H1 (cell line): ENCODE results near the gene FNDC7. TPM values are rescaled to one million over a fixed set of nuclear protein-coding genes. Genes with fewer than 3 reads are reported as not detected.

Experiments
- CTCF ChIA-PET: fragments of 300-600 bp; sonication (Branson Sonifier 250); formaldehyde crosslinking; loops from one replicate; lab custom pipeline; 2021; ENCODE audit not compliant: partially characterized antibody; lab: Charles Lee
- POLR2A ChIA-PET: fragments of 300-600 bp; sonication (Branson Sonifier 250); formaldehyde crosslinking; loops from one replicate; lab custom pipeline; 2021; ENCODE audit warnings: inconsistent platforms; ENCODE audit not compliant: partially characterized antibody; lab: Charles Lee
- DNase-seq, 2 experiments: peaks; one replicate each; pipeline versions ENCODE4 v3.0.0 to v3.0.0-alpha.2; 2010 to 2022; ENCODE audit warnings: low spot score in 2 of 2, low read depth in 1 of 2, mixed read lengths in 1 of 2
- FAIRE-seq: peaks from 2 replicates; lab custom pipeline; 2011; peaks lifted over from hg19 to GRCh38; lab: Jason Lieb, UNC
- H2AFZ ChIP-seq: 2 replicates; pipeline ENCODE4 v1.8.1; 2012; ENCODE audit warnings: low read length, inconsistent platforms
- H2AK5ac ChIP-seq: 2 replicates; pipeline ENCODE4 v1.6.1; 2013; ENCODE audit warnings: low read depth, low read length
- H2BK120ac ChIP-seq: replicated peaks from 2 replicates; pipeline ENCODE3; 2013; ENCODE audit warnings: low read depth, low read length, inconsistent platforms
- H2BK12ac ChIP-seq: 2 replicates; pipeline ENCODE4 v1.6.1; 2013; ENCODE audit warnings: low read depth, low read length
- H2BK15ac ChIP-seq: 2 replicates; pipeline ENCODE4 v1.6.1; 2013; ENCODE audit warnings: low read length
- H2BK20ac ChIP-seq: 2 replicates; pipeline ENCODE4 v1.6.1; 2013; ENCODE audit warnings: low read length
- H2BK5ac ChIP-seq: 2 replicates; pipeline ENCODE4 v1.6.1; 2013; ENCODE audit warnings: low read depth, low read length
- H3K14ac ChIP-seq: 2 replicates; pipeline ENCODE4 v1.6.1; 2013; ENCODE audit warnings: inconsistent platforms; ENCODE audit not compliant: insufficient read length
- H3K18ac ChIP-seq: 2 replicates; pipeline ENCODE4 v1.6.1; 2013; ENCODE audit warnings: low read length; ENCODE audit errors: extremely low read depth
- H3K23ac ChIP-seq: 2 replicates; pipeline ENCODE4 v1.6.1; 2013; ENCODE audit warnings: inconsistent platforms; ENCODE audit not compliant: insufficient read length
- H3K23me2 ChIP-seq: 2 replicates; pipeline ENCODE4 v1.6.1; 2013; ENCODE audit warnings: low read depth, low read length
- H3K27ac ChIP-seq: 2 replicates; pipeline ENCODE4 v1.6.1; 2011; ENCODE audit warnings: low read depth, low read length, inconsistent platforms
- H3K27me3 ChIP-seq, 4 experiments: replicated peaks in 1 of 4; 1 replicate in 1 of 4; 2 replicates in 3 of 4; pipeline versions ENCODE4 v1.6.1 to v1.8.1; 2011 to 2013; ENCODE audit warnings: low read length in 3 of 4, mild to moderate bottlenecking in 3 of 4, inconsistent platforms in 2 of 4, mixed read lengths in 2 of 4, moderate library complexity in 1 of 4; ENCODE audit not compliant: control insufficient read depth in 3 of 4, insufficient read depth in 3 of 4; ENCODE audit errors: extremely low read depth in 1 of 4
- H3K36me3 ChIP-seq, 4 experiments: 2 replicates each; pipeline versions ENCODE4 v1.6.1 to v1.8.1; 2011 to 2013; ENCODE audit warnings: mild to moderate bottlenecking in 4 of 4, low read length in 3 of 4, moderate library complexity in 2 of 4, control low read depth in 1 of 4, inconsistent platforms in 1 of 4; ENCODE audit not compliant: insufficient read depth in 4 of 4, control insufficient read depth in 2 of 4
- H3K4ac ChIP-seq: replicated peaks from 2 replicates; pipeline ENCODE3; 2013; ENCODE audit warnings: low read length, low read depth, mixed read lengths, inconsistent platforms; ENCODE audit not compliant: insufficient read length
- H3K4me1 ChIP-seq, 4 experiments: replicated peaks in 1 of 4; 1 replicate in 1 of 4; 2 replicates in 3 of 4; pipeline versions ENCODE4 v1.6.1 to v1.8.1; 2011 to 2013; ENCODE audit warnings: low read length in 3 of 4, inconsistent platforms in 2 of 4, mixed read lengths in 1 of 4; ENCODE audit not compliant: insufficient read depth in 4 of 4, control insufficient read depth in 3 of 4
- H3K4me2 ChIP-seq, 2 experiments: 2 replicates each; pipeline versions ENCODE4 v1.6.1 to v1.8.1; 2011 to 2013; ENCODE audit warnings: low read depth in 2 of 2, low read length in 2 of 2, control low read depth in 1 of 2, inconsistent platforms in 1 of 2, mild to moderate bottlenecking in 1 of 2; ENCODE audit not compliant: insufficient read depth in 1 of 2
- H3K4me3 ChIP-seq, 4 experiments: fragments of 200-600, 300-600 bp in 1 of 4; sonication (generic), shearing (Covaris generic), sonication (Bioruptor Twin) in 1 of 4; 2 replicates each; pipeline versions ENCODE4 v1.5.1 to v1.8.1; 2011 to 2016; ENCODE audit warnings: low read length in 4 of 4, low read depth in 3 of 4, control low read depth in 2 of 4, inconsistent platforms in 2 of 4, mild to moderate bottlenecking in 2 of 4, mixed read lengths in 1 of 4, moderate library complexity in 1 of 4; ENCODE audit not compliant: insufficient read depth in 2 of 4; ENCODE audit errors: extremely low read depth in 1 of 4
- H3K56ac ChIP-seq: replicated peaks from 2 replicates; pipeline ENCODE3; 2013; ENCODE audit warnings: low read depth, mild to moderate bottlenecking, mixed read lengths, low read length, inconsistent platforms; ENCODE audit not compliant: insufficient read length
- H3K79me1 ChIP-seq: 2 replicates; pipeline ENCODE4 v1.6.1; 2013; ENCODE audit warnings: low read depth, low read length, control low read depth
- H3K79me2 ChIP-seq, 2 experiments: 2 replicates each; pipeline versions ENCODE4 v1.6.1 to v1.8.1; 2012 to 2013; ENCODE audit warnings: low read length in 2 of 2, mild to moderate bottlenecking in 2 of 2, inconsistent platforms in 1 of 2; ENCODE audit not compliant: insufficient read depth in 2 of 2, control insufficient read depth in 1 of 2
- H3K9ac ChIP-seq, 4 experiments: replicated peaks in 1 of 4; 1 replicate in 1 of 4; 2 replicates in 3 of 4; pipeline versions ENCODE4 v1.6.1 to v1.8.1; 2011 to 2013; ENCODE audit warnings: low read depth in 3 of 4, low read length in 3 of 4, control low read depth in 2 of 4, mild to moderate bottlenecking in 2 of 4, moderate library complexity in 2 of 4, inconsistent platforms in 1 of 4; ENCODE audit errors: extremely low read depth in 1 of 4
- H3K9me3 ChIP-seq, 2 experiments: 2 replicates each; pipeline versions ENCODE4 v1.6.1 to v1.8.1; 2012 to 2013; ENCODE audit warnings: mild to moderate bottlenecking in 2 of 2, moderate library complexity in 2 of 2, control low read depth in 1 of 2, inconsistent platforms in 1 of 2, low read depth in 1 of 2, low read length in 1 of 2, mixed read lengths in 1 of 2; ENCODE audit not compliant: insufficient read depth in 2 of 2
- H4K20me1 ChIP-seq, 2 experiments: replicated peaks in 1 of 2; 2 replicates each; pipeline versions ENCODE3 to v1.8.1; 2011 to 2013; ENCODE audit warnings: inconsistent platforms in 2 of 2, low read length in 2 of 2, mild to moderate bottlenecking in 1 of 2; ENCODE audit not compliant: insufficient read depth in 2 of 2, control insufficient read depth in 1 of 2
- H4K5ac ChIP-seq: 2 replicates; pipeline ENCODE4 v1.6.1; 2013; ENCODE audit warnings: low read length, low read depth, mixed read lengths, inconsistent platforms; ENCODE audit not compliant: insufficient read length
- H4K8ac ChIP-seq: 2 replicates; pipeline ENCODE4 v1.8.0; 2013; ENCODE audit warnings: mild to moderate bottlenecking, moderate library complexity, low read length, inconsistent platforms; ENCODE audit not compliant: insufficient read depth; ENCODE audit errors: extremely low read depth
- H4K91ac ChIP-seq: replicated peaks from 2 replicates; pipeline ENCODE3; 2013; ENCODE audit warnings: low read length, mixed read lengths, inconsistent platforms; ENCODE audit not compliant: insufficient read length
- ATF2 ChIP-seq: IDR thresholded peaks from 2 replicates; pipeline ENCODE4 v1.6.1; 2012; ENCODE audit warnings: low read length, inconsistent platforms
- POU5F1 ChIP-seq: IDR thresholded peaks from 2 replicates; pipeline ENCODE4 v1.6.1; 2011; ENCODE audit warnings: low read depth, mild to moderate bottlenecking, low read length, moderate library complexity
- USF2 ChIP-seq: IDR thresholded peaks from 2 replicates; pipeline ENCODE4 v1.6.1; 2011; ENCODE audit warnings: low read length, improper control_type of control experiment
- WGBS, 2 experiments: shearing (Covaris generic) in 1 of 2; methylation state at CpG; one replicate each; pipeline versions ENCODE4 v1.1.6 to v1.1.7; 2013 to 2015; ENCODE audit warnings: low lambda C conversion rate in 2 of 2, mixed read lengths in 2 of 2, inconsistent platforms in 1 of 2, low coverage in 1 of 2, missing lambda C conversion rate in 1 of 2; ENCODE audit not compliant: insufficient replicate concordance in 2 of 2, insufficient coverage in 1 of 2, insufficient read length in 1 of 2; ENCODE audit errors: extremely low coverage in 1 of 2, missing lambda C conversion rate in 1 of 2; 5-methylcytosine and 5-hydroxymethylcytosine counted together
- polyA plus RNA-seq, 7 experiments: library from polyadenylated mRNA; depleted of rRNA in 3 of 7; stranded (reverse) in 5 of 7; unstranded in 2 of 7; fragments of >200 nt in 5 of 7; fragments of 200-250 nt in 2 of 7; gene quantifications; 1 replicate in 5 of 7; 2 replicates in 1 of 7; 4 replicates in 1 of 7; pipeline versions ENCODE4 v1.2.1 to v1.2.3, GENCODE V29; 2011 to 2013; ENCODE audit warnings: missing spikeins in 2 of 7, mixed read lengths in 2 of 7
- total RNA-seq: library from RNA; stranded (reverse); fragmentation: NEBNext Ultra II Directional; extraction: Animal tissue kit (Norgen Biotek cat#: 25700); gene quantifications from 2 replicates; pipeline ENCODE4 v1.2.1, GENCODE V29; 2021

Gene FNDC7
- total and polyA plus RNA-seq, 2 of the 8 experiments (the other 6 are each of a cell fraction or from before 2014, with no cell fraction given): 0.13 to 0.20 TPM

GRCh38 chr1:108729481-108729880, 16.8 kb downstream of the FNDC7 start:
- no peak overlapping the region for H4K5ac ChIP-seq
- DNase-seq: no peak
- CTCF ChIA-PET: interaction anchor here (0.6 to 1.3 kb wide), 3 partner anchors 10 to 15 kb away, joined by 3 to 4 read pairs (median 3); no protein-coding TSS in a partner anchor
- no peak overlapping the region for H2BK15ac ChIP-seq
- no peaks in the 10 kb centered on the region for H3K79me2 ChIP-seq
- H2BK5ac ChIP-seq: no peak overlapping the region
- H3K79me1 ChIP-seq: no peaks in the 10 kb centered on the region; the same call in 1 of the 2 replicates
- H3K18ac ChIP-seq: no peak overlapping the region
- no peak overlapping the region for H2BK20ac ChIP-seq
- no peak overlapping the region for H3K4ac ChIP-seq
- no peaks in the 10 kb centered on the region for H3K36me3 ChIP-seq
- WGBS, 2 experiments: 88% methylated on average over 4 of the region's 4 CpGs; no CpG with 5 or more reads in 1 of the 2 experiments
- no peaks in the 10 kb centered on the region for H3K4me1 ChIP-seq
- no peak overlapping the region for H3K14ac ChIP-seq
- no peak overlapping the region for H3K9ac ChIP-seq
- no peak overlapping the region for H3K23ac ChIP-seq
- no peak overlapping the region for H2BK12ac ChIP-seq
- no peaks in the 10 kb centered on the region; the same call in 1 of the 2 replicates for H3K23me2 ChIP-seq
- no peak overlapping the region for H3K4me3 ChIP-seq
- H2AFZ ChIP-seq: no peak overlapping the region
- no peak overlapping the region for H4K8ac ChIP-seq
- H3K27ac ChIP-seq: no peak overlapping the region
- H3K9me3 ChIP-seq: no peaks in the 10 kb centered on the region
- H3K56ac ChIP-seq: no peak overlapping the region
- no peak for FAIRE-seq
- H2AK5ac ChIP-seq: no peak overlapping the region
- no peak overlapping the region for H4K91ac ChIP-seq
- H2BK120ac ChIP-seq: no peak overlapping the region
- no peaks in the 10 kb centered on the region for H3K27me3 ChIP-seq
- H4K20me1 ChIP-seq: no peaks in the 10 kb centered on the region
- H3K4me2 ChIP-seq: no peak overlapping the region
- POLR2A ChIA-PET: no interaction called here
- TF ChIP-seq POU5F1 (no peak), ATF2 (no peak), USF2 (no peak)
